ENCODE measurements around the gene AIG1.

GRCh38 chr6:143194095-143194589, 133.5 kb downstream of the AIG1 start:
- TF ChIP-seq, protein P1, sequence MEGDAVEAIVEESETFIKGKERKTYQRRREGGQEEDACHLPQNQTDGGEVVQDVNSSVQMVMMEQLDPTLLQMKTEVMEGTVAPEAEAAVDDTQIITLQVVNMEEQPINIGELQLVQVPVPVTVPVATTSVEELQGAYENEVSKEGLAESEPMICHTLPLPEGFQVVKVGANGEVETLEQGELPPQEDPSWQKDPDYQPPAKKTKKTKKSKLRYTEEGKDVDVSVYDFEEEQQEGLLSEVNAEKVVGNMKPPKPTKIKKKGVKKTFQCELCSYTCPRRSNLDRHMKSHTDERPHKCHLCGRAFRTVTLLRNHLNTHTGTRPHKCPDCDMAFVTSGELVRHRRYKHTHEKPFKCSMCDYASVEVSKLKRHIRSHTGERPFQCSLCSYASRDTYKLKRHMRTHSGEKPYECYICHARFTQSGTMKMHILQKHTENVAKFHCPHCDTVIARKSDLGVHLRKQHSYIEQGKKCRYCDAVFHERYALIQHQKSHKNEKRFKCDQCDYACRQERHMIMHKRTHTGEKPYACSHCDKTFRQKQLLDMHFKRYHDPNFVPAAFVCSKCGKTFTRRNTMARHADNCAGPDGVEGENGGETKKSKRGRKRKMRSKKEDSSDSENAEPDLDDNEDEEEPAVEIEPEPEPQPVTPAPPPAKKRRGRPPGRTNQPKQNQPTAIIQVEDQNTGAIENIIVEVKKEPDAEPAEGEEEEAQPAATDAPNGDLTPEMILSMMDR (IDR thresholded peaks at IDR 0.05; ENCODE audit: insufficient read depth, low read depth, low read length), result no peak
- no peak for TF ChIP-seq EZH2 (IDR thresholded peaks at IDR 0.05; ENCODE audit: insufficient read depth, low read length)
